OCI-LY3 (cell line): ENCODE data around the gene COL16A1.

Experiments used
- H2AFZ ChIP-seq: fragments of 200-600, 300-600 bp; shearing (Covaris generic); 2 replicates; pipeline ENCODE4 v1.6.0; 2014; ENCODE audit warnings: antibody characterized with exemption, low read depth, low read length
- H3K27ac ChIP-seq: fragments of 200-600, 300-600 bp; sonication (generic); 2 replicates; pipeline ENCODE4 v1.5.1; 2014; ENCODE audit warnings: mild to moderate bottlenecking, low read length, moderate library complexity, mixed read lengths
- H3K27me3 ChIP-seq: fragments of 200-600, 300-600 bp; sonication (generic); 2 replicates; pipeline ENCODE4 v1.6.1; 2014; ENCODE audit warnings: low read depth, low read length, mixed read lengths
- H3K36me3 ChIP-seq: fragments of 200-600, 300-600 bp; sonication (generic); replicated peaks from 2 replicates; pipeline ENCODE3; 2014; ENCODE audit warnings: low read depth, low read length, mixed read lengths
- H3K4me1 ChIP-seq: fragments of 300-600, 200-600 bp; sonication (generic); 2 replicates; pipeline ENCODE4 v1.6.1; 2014; ENCODE audit warnings: low read length, mixed read lengths
- H3K4me2 ChIP-seq: fragments of 200-600, 300-600 bp; sonication (generic); 2 replicates; pipeline ENCODE4 v1.6.1; 2014; ENCODE audit warnings: low read length, mixed read lengths
- H3K4me3 ChIP-seq: fragments of 300-600, 200-600 bp; sonication (generic); 2 replicates; pipeline ENCODE4 v1.5.1; 2014; ENCODE audit warnings: antibody characterized with exemption, mild to moderate bottlenecking, low read length, moderate library complexity
- H3K79me2 ChIP-seq: fragments of 300-600, 200-600 bp; shearing (Covaris generic); 2 replicates; pipeline ENCODE4 v1.6.1; 2014; ENCODE audit warnings: mild to moderate bottlenecking, low read length, mixed read lengths
- H3K9ac ChIP-seq: fragments of 300-600, 200-600 bp; shearing (Covaris generic); 2 replicates; pipeline ENCODE4 v1.6.0; 2014; ENCODE audit warnings: mild to moderate bottlenecking, low read length, moderate library complexity
- H3K9me3 ChIP-seq: fragments of 200-600, 300-600 bp; shearing (Covaris generic); 2 replicates; pipeline ENCODE4 v1.6.1; 2014; ENCODE audit warnings: low read length, mixed read lengths; ENCODE audit not compliant: insufficient read depth
- H4K20me1 ChIP-seq: fragments of 200-600, 300-600 bp; sonication (generic); 2 replicates; pipeline ENCODE4 v1.6.1; 2016; ENCODE audit warnings: low read length, mixed read lengths; ENCODE audit not compliant: insufficient read depth
- EZH2phosphoT487 ChIP-seq: fragments of 200-600 bp; shearing (Covaris generic); IDR thresholded peaks from 2 replicates; pipeline ENCODE4 v1.6.1; 2018; ENCODE audit warnings: antibody characterized with exemption, mixed run types, low read depth
- TF ChIP-seq, protein P1 (sequence below): fragments of 200-600, 300-600 bp; sonication (generic); IDR thresholded peaks from 2 replicates; pipeline ENCODE4 v1.5.1; 2014; ENCODE audit warnings: antibody characterized with exemption, low read length, low read depth

The COL16A1 gene

DNA sequence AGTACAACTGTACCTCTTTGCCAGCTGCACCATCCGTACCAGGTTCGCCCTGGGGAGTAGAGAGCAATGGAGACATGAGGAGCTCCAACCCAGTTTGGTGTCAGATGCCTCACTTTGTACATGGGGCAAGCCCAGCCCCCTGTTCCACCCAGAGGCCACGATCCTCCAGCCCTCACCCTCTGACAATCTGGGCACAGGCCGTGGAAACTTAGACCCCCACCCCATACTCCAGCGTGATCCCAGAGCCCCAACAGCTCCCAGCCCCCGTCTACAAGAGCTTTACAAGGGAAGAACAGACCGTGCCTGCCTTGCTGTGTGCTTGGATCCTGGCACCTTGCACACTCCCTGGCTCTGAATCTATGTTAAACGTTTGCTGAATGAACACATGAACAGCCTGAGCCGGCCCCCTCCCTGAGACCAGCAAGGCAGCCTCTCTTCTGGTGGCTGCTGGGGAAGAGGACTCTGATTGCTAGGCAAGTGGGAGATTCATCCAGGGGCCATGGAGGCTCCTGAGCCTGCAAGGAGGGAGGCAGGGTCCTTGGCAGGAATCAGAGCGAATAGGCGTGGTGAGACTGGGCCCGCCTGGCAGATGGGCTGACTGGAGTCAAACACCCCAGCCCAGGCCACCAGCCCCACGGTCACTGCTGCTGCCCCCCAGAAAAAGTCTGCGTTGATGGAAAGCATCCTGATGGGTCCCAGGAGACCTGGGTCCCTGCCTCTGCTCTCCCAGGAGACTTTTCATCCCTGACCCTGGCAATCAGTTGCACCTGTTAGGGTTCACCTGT lies 46.6 kb downstream of the COL16A1 start:
- no peak for TF ChIP-seq EZH2phosphoT487
- TF ChIP-seq, protein P1, sequence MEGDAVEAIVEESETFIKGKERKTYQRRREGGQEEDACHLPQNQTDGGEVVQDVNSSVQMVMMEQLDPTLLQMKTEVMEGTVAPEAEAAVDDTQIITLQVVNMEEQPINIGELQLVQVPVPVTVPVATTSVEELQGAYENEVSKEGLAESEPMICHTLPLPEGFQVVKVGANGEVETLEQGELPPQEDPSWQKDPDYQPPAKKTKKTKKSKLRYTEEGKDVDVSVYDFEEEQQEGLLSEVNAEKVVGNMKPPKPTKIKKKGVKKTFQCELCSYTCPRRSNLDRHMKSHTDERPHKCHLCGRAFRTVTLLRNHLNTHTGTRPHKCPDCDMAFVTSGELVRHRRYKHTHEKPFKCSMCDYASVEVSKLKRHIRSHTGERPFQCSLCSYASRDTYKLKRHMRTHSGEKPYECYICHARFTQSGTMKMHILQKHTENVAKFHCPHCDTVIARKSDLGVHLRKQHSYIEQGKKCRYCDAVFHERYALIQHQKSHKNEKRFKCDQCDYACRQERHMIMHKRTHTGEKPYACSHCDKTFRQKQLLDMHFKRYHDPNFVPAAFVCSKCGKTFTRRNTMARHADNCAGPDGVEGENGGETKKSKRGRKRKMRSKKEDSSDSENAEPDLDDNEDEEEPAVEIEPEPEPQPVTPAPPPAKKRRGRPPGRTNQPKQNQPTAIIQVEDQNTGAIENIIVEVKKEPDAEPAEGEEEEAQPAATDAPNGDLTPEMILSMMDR = no peak
- Histone ChIP-seq H3K9ac (no peak overlapping the region), H3K27ac (no peak overlapping the region), H3K4me3 (no peak overlapping the region), H2AFZ (no peak overlapping the region), H4K20me1 (no peaks in the 10 kb centered on the region), H3K36me3 (no peaks in the 10 kb centered on the region), H3K79me2 (no peaks in the 10 kb centered on the region), H3K4me2 (no peak overlapping the region), H3K4me1 (peaks cover 6% of the 10 kb centered on the region; the same call in 1 of the 2 replicates), H3K27me3 (no peaks in the 10 kb centered on the region), H3K9me3 (no peaks in the 10 kb centered on the region)

GRCh38 chr1:31655756-31656155 lies 48.1 kb downstream of the COL16A1 start:
- Histone ChIP-seq H3K9me3 (no peaks in the 10 kb centered on the region), H3K4me1 (peaks cover 6% of the 10 kb centered on the region; the same call in 1 of the 2 replicates), H3K27me3 (no peaks in the 10 kb centered on the region), H3K9ac (no peak overlapping the region), H2AFZ (no peak overlapping the region), H3K36me3 (no peaks in the 10 kb centered on the region), H4K20me1 (no peaks in the 10 kb centered on the region), H3K79me2 (no peaks in the 10 kb centered on the region), H3K27ac (no peak overlapping the region), H3K4me3 (no peak overlapping the region), H3K4me2 (no peak overlapping the region)
- TF ChIP-seq, protein P1 = no peak
- TF ChIP-seq EZH2phosphoT487 = no peak

- Histone ChIP-seq H3K9ac (no peak overlapping the region), H3K4me2 (no peak overlapping the region), H3K4me1 (peaks cover under 1% of the 10 kb centered on the region; the same call in 1 of the 2 replicates), H3K9me3 (no peaks in the 10 kb centered on the region), H3K79me2 (no peaks in the 10 kb centered on the region), H3K27ac (no peak overlapping the region), H3K27me3 (no peaks in the 10 kb centered on the region), H2AFZ (no peak overlapping the region), H4K20me1 (no peaks in the 10 kb centered on the region), H3K36me3 (no peaks in the 10 kb centered on the region), H3K4me3 (no peak overlapping the region)
- TF ChIP-seq, protein P1 = no peak
- TF ChIP-seq EZH2phosphoT487 = no peak
Observed at GRCh38 chr1:31655104-31655503, 48.7 kb downstream of the COL16A1 start.

DNA sequence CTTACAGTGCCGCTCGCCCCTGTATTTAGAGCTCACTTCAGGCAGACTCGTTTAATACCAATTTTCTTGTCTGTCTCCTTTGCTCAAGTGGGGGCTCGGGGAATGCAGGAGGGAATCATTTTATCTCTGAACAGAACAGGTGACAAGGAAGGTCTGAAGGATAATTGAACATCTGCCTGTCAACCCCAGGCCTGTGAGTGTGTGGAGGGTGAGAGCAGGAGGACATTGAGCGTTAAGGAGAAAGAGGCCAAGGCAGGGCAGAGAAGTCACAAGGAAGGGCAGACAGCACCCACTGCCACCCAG lies 49.4 kb downstream of the COL16A1 start:
- H3K36me3 ChIP-seq = no peaks in the 10 kb centered on the region
- no peaks in the 10 kb centered on the region for H3K9me3 ChIP-seq
- no peaks in the 10 kb centered on the region for H3K4me1 ChIP-seq
- H4K20me1 ChIP-seq = no peaks in the 10 kb centered on the region
- H3K9ac ChIP-seq = no peak overlapping the region
- H3K4me3 ChIP-seq = no peak overlapping the region
- no peaks in the 10 kb centered on the region for H3K27me3 ChIP-seq
- no peak overlapping the region for H2AFZ ChIP-seq
- no peak overlapping the region for H3K4me2 ChIP-seq
- TF ChIP-seq, protein P1 = no peak
- TF ChIP-seq EZH2phosphoT487 = no peak
- no peaks in the 10 kb centered on the region for H3K79me2 ChIP-seq
- H3K27ac ChIP-seq = no peak overlapping the region
